WERI-Rb-1 (cell line): ENCODE data around the gene NUP43.

Experiments used
- DNase-seq: peaks from one replicate; pipeline ENCODE4 v3.0.0-alpha.2; 2020
- H3K27ac ChIP-seq: fragments of 250-450 bp; sonication (Bioruptor Pico); 2 replicates; pipeline ENCODE4 v1.5.1; 2020; ENCODE audit warnings: mild to moderate bottlenecking, moderate library complexity
- H3K27me3 ChIP-seq: fragments of 250-450 bp; sonication (Bioruptor Pico); 2 replicates; pipeline ENCODE4 v1.5.1; 2021; ENCODE audit warnings: mild to moderate bottlenecking, low read depth, moderate library complexity; ENCODE audit not compliant: insufficient read depth, severe bottlenecking
- H3K36me3 ChIP-seq: fragments of 250-450 bp; sonication (Bioruptor Pico); 2 replicates; pipeline ENCODE4 v1.5.1; 2020; ENCODE audit warnings: mild to moderate bottlenecking, moderate library complexity
- H3K4me3 ChIP-seq: 2 replicates; pipeline ENCODE4 v1.5.1; 2011; ENCODE audit warnings: low read depth, mild to moderate bottlenecking, control low read depth, low read length
- H3K9me3 ChIP-seq: fragments of 250-450 bp; sonication (Bioruptor Pico); 2 replicates; pipeline ENCODE4 v1.5.1; 2021; ENCODE audit warnings: mild to moderate bottlenecking, moderate library complexity; ENCODE audit not compliant: severe bottlenecking
- TF ChIP-seq, protein P1 (sequence below): IDR thresholded peaks from 2 replicates; pipeline ENCODE4 v1.5.1; 2011; ENCODE audit warnings: low read depth, mild to moderate bottlenecking, control low read depth, inconsistent platforms, low read length

NUP43 gene

GRCh38 chr6:149733089-149733720, 13.1 kb downstream of the NUP43 start:
- H3K36me3 ChIP-seq: peaks cover 83% of the 10 kb centered on the region
- no peaks in the 10 kb centered on the region for H3K27me3 ChIP-seq
- TF ChIP-seq, protein P1, sequence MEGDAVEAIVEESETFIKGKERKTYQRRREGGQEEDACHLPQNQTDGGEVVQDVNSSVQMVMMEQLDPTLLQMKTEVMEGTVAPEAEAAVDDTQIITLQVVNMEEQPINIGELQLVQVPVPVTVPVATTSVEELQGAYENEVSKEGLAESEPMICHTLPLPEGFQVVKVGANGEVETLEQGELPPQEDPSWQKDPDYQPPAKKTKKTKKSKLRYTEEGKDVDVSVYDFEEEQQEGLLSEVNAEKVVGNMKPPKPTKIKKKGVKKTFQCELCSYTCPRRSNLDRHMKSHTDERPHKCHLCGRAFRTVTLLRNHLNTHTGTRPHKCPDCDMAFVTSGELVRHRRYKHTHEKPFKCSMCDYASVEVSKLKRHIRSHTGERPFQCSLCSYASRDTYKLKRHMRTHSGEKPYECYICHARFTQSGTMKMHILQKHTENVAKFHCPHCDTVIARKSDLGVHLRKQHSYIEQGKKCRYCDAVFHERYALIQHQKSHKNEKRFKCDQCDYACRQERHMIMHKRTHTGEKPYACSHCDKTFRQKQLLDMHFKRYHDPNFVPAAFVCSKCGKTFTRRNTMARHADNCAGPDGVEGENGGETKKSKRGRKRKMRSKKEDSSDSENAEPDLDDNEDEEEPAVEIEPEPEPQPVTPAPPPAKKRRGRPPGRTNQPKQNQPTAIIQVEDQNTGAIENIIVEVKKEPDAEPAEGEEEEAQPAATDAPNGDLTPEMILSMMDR: no peak
- no peak overlapping the region for H3K4me3 ChIP-seq
- H3K27ac ChIP-seq: no peak overlapping the region
- H3K9me3 ChIP-seq: no peaks in the 10 kb centered on the region
- no peak for DNase-seq

DNA sequence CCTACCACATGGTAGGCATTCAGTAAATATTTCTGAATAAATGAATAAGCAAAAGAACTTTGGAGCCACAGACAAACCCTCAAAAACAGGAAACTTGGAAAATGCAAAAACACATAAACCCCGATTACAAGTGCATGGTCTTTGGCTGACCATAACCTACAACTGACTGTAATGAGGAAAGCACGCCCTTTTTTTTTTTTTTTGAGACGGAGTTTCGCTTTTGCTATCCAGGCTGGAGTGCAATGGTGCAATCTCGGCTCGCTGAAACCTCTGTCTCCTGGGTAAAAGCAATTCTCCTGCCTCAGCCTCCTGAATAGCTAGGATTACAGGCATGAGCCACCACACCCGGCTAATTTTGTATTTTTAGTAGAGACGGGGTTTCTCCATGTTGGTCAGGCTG, 16.5 kb downstream of the NUP43 start:
- H3K36me3 ChIP-seq: peaks cover 79% of the 10 kb centered on the region
- H3K27me3 ChIP-seq: no peaks in the 10 kb centered on the region
- no peak overlapping the region for H3K4me3 ChIP-seq
- H3K9me3 ChIP-seq: no peaks in the 10 kb centered on the region
- TF ChIP-seq, protein P1: no peak
- no peak for DNase-seq
- H3K27ac ChIP-seq: no peak overlapping the region

DNA sequence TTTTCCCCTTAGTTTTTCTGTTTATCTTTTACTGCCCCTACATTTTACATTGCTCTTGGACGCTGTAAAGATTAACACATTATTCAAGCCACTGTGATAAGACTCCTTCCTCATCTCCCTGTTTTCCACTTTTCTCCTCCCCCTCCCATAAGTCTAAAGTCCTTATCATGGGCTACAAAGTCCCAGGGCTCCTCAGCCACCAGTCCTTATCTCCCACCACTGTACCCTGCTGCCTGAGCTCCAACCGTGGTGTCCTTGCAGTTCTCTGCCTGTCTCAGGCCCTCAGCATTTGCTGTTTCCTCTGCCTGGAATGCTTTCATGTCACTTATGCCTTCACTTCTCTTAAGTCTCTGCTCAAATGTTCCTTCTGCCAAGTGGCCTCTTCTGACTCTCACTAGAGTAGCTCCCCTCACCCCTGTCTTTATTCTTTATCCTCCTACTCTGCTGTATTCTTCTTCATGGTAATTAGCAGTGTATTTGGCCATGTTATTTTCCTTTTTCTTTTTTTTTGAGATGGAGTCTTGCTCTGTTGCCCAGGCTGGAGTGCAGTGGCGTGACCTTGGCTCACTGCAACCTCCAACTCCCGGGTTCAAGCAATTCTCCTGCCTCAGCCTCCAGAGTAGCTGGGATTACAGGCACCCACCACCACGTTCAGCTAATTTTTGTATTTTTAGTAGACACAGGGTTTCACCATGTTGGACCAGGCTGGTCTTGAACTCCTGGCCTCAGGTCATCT, 17.7 kb downstream of the NUP43 start:
- TF ChIP-seq, protein P1: no peak
- no peak for DNase-seq
- H3K4me3 ChIP-seq: no peak overlapping the region
- H3K36me3 ChIP-seq: peaks cover 78% of the 10 kb centered on the region
- H3K27ac ChIP-seq: no peak overlapping the region
- no peaks in the 10 kb centered on the region for H3K27me3 ChIP-seq
- no peaks in the 10 kb centered on the region for H3K9me3 ChIP-seq

DNA sequence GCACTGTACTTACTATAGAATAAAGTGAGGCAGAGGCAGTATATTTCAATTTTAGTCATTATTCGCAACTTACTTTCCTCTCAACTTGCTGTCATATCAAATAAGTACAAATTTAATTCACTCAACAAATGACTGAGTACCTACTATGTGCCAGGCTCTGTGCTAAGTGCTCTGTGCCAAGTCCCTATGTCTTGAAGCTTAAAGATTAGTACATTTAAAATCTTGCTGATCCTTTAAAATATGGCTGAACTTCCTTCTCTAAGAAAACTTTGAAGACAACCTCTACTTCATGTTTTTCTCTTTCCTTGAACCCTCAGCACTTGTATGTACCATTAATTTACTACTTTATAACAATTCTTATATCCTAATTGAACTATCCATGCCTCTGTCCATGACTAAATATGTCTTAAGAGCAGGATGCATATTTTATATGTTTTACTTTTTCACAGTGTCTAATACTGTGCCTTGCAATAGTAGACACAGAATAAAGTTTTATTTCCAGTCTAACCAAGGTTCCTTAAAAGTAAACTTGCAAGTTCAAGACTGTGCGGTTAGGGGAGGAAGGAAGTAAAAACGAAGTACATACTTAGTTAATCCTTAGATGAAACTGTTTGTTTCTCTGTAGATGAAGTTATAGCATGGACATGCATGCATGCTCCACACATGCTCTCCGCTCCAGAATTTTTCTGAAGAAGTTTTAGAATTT, 18.4 kb downstream of the NUP43 start:
- Histone ChIP-seq H3K27ac (no peak overlapping the region), H3K4me3 (no peak overlapping the region), H3K27me3 (no peaks in the 10 kb centered on the region), H3K36me3 (peaks cover 81% of the 10 kb centered on the region), H3K9me3 (no peaks in the 10 kb centered on the region)
- DNase-seq: no peak
- TF ChIP-seq, protein P1: no peak

GRCh38 chr6:149725785-149726184, 20.5 kb downstream of the NUP43 start:
- no peak overlapping the region for H3K4me3 ChIP-seq
- TF ChIP-seq, protein P1: no peak
- H3K27ac ChIP-seq: no peak overlapping the region
- peaks cover 65% of the 10 kb centered on the region for H3K36me3 ChIP-seq
- no peaks in the 10 kb centered on the region for H3K9me3 ChIP-seq
- no peaks in the 10 kb centered on the region for H3K27me3 ChIP-seq
- no peak for DNase-seq
